Measurements from ENCODE around the gene HEG1.

HEG1 gene

GRCh38 chr3:125008766-125009165, 47.0 kb downstream of the HEG1 start:
- no peak for DNase-seq (ENCODE audit: low read depth)
- TF ChIP-seq CTCF (IDR thresholded peaks at IDR 0.05; ENCODE audit: insufficient read depth, low read depth, low read length, missing control alignments), result no peak
- no peak overlapping the region for H3K4me3 ChIP-seq (ENCODE audit: low read length)

- DNase-seq (ENCODE audit: low read depth), result no peak
- no peak for TF ChIP-seq CTCF (IDR thresholded peaks at IDR 0.05; ENCODE audit: insufficient read depth, low read depth, low read length, missing control alignments)
- no peak overlapping the region for H3K4me3 ChIP-seq (ENCODE audit: low read length)
These were observed 49.5 kb downstream of the HEG1 start for GRCh38 chr3:125006291-125006731.

GRCh38 chr3:125005676-125006075, 50.1 kb downstream of the HEG1 start:
- no peak for DNase-seq (ENCODE audit: low read depth)
- no peak overlapping the region for H3K4me3 ChIP-seq (ENCODE audit: low read length)
- TF ChIP-seq CTCF (IDR thresholded peaks at IDR 0.05; ENCODE audit: insufficient read depth, low read depth, low read length, missing control alignments), result no peak

GRCh38 chr3:125005222-125005621, 50.6 kb downstream of the HEG1 start:
- TF ChIP-seq CTCF (IDR thresholded peaks at IDR 0.05; ENCODE audit: insufficient read depth, low read depth, low read length, missing control alignments), result no peak
- no peak overlapping the region for H3K4me3 ChIP-seq (ENCODE audit: low read length)
- no peak for DNase-seq (ENCODE audit: low read depth)

GRCh38 chr3:125003859-125004595, 51.8 kb downstream of the HEG1 start:
- TF ChIP-seq CTCF (IDR thresholded peaks at IDR 0.05; ENCODE audit: insufficient read depth, low read depth, low read length, missing control alignments), result no peak
- H3K4me3 ChIP-seq (ENCODE audit: low read length), result no peak overlapping the region
- DNase-seq (ENCODE audit: low read depth), result no peak

GRCh38 chr3:125003369-125003853, 52.4 kb downstream of the HEG1 start:
- DNase-seq (ENCODE audit: low read depth), result no peak
- H3K4me3 ChIP-seq (ENCODE audit: low read length), result no peak overlapping the region
- no peak for TF ChIP-seq CTCF (IDR thresholded peaks at IDR 0.05; ENCODE audit: insufficient read depth, low read depth, low read length, missing control alignments)

Measured in epithelial cell of esophagus (primary cell).